Adipocyte (in vitro differentiated cells): ENCODE measurements around the gene ADCY3.

ENCODE experiments used
- DNase-seq: peaks from one replicate; pipeline ENCODE4 v3.0.0-alpha.2; 2015; ENCODE audit warnings: low read depth
- H3K27me3 ChIP-seq: replicated peaks from 2 replicates; pipeline ENCODE4 v1.7.0; 2013; ENCODE audit warnings: mild to moderate bottlenecking, low read length, moderate library complexity; ENCODE audit not compliant: control insufficient read depth, insufficient read depth
- H3K36me3 ChIP-seq: 2 replicates; pipeline ENCODE4 v1.7.0; 2013; ENCODE audit warnings: low read length, mild to moderate bottlenecking, moderate library complexity; ENCODE audit not compliant: control insufficient read depth, insufficient read depth, severe bottlenecking
- H3K4me1 ChIP-seq: 2 replicates; pipeline ENCODE4 v1.7.0; 2013; ENCODE audit warnings: mild to moderate bottlenecking, low read length, moderate library complexity; ENCODE audit not compliant: control insufficient read depth, insufficient read depth
- H3K4me3 ChIP-seq: 2 replicates; pipeline ENCODE4 v1.7.0; 2013; ENCODE audit warnings: mild to moderate bottlenecking, low read length, moderate library complexity
- H3K9ac ChIP-seq: 2 replicates; pipeline ENCODE4 v1.7.0; 2013; ENCODE audit warnings: mild to moderate bottlenecking, low read length, moderate library complexity
- H3K9me3 ChIP-seq: 2 replicates; pipeline ENCODE4 v1.7.0; 2013; ENCODE audit warnings: mild to moderate bottlenecking, low read length, moderate library complexity; ENCODE audit not compliant: control insufficient read depth

The ADCY3 gene

GRCh38 chr2:24917086-24917485 is 3.0 kb downstream of the ADCY3 start:
- peak overlapping the region; percentile 47 for H3K9ac ChIP-seq
- H3K4me1 ChIP-seq = peaks cover 41% of the 10 kb centered on the region
- DNase-seq = peak; percentile 31
- H3K36me3 ChIP-seq = no peaks in the 10 kb centered on the region
- H3K4me3 ChIP-seq = peak overlapping the region; percentile 86
- no peaks in the 10 kb centered on the region for H3K27me3 ChIP-seq
- H3K9me3 ChIP-seq = no peaks in the 10 kb centered on the region

GRCh38 chr2:24915796-24916195 is 4.2 kb downstream of the ADCY3 start:
- H3K9ac ChIP-seq = peak overlapping the region; percentile 44
- no peaks in the 10 kb centered on the region for H3K9me3 ChIP-seq
- H3K4me3 ChIP-seq = peak overlapping the region; percentile 67
- H3K27me3 ChIP-seq = no peaks in the 10 kb centered on the region
- H3K4me1 ChIP-seq = peaks cover 41% of the 10 kb centered on the region
- no peaks in the 10 kb centered on the region for H3K36me3 ChIP-seq
- DNase-seq = peak; percentile 59

DNA sequence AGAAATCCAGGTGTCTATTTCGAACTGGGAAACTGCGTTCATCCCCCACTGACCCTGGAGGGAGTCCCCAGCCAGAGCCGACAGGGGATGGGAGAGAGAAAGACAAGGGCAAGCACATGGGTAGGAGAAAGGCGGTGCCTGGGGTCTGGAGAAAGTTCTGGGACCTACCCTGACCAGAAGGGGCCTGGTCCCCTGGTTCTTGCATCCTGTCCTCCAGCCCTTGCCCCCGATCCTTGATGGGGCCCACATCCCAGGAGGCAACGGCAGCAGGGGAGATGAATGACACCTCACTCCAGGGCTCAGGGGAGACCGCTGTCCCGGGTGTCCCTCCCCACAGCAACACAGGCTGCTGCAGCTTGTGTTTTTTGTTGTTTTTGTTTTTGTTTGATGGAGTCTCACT is 4.9 kb downstream of the ADCY3 start:
- no peaks in the 10 kb centered on the region for H3K27me3 ChIP-seq
- no peak overlapping the region for H3K4me3 ChIP-seq
- peaks cover 41% of the 10 kb centered on the region for H3K4me1 ChIP-seq
- peaks cover under 1% of the 10 kb centered on the region for H3K9me3 ChIP-seq
- no peak overlapping the region for H3K9ac ChIP-seq
- H3K36me3 ChIP-seq = peaks cover 2% of the 10 kb centered on the region
- no peak for DNase-seq

- H3K4me1 ChIP-seq = peaks cover 44% of the 10 kb centered on the region
- no peak overlapping the region for H3K4me3 ChIP-seq
- H3K27me3 ChIP-seq = no peaks in the 10 kb centered on the region
- peaks cover 2% of the 10 kb centered on the region for H3K9me3 ChIP-seq
- no peak for DNase-seq
- no peak overlapping the region for H3K9ac ChIP-seq
- H3K36me3 ChIP-seq = peaks cover 6% of the 10 kb centered on the region
These were observed 5.3 kb downstream of the ADCY3 start for GRCh38 chr2:24914713-24915112.

DNA sequence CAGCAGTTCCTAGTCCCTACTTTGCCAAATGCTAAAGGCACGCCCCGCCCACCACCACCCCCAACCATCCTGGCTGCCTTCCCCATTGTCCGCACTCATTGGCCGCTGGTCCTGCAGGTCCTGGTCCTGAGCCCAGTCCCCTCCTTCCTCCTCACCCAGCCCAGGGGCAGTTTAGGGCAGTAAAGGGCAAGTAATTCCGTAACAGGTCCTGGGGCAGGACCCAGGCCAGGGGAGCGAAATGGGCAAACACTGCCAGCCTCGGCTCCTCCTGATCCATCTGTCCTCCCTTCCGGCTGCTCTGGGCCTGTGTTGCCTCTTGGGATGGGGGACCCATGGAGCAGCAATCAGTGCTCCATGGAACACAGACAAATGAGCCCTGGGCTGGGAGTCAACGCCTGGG is 6.1 kb downstream of the ADCY3 start:
- no peak for DNase-seq
- H3K4me3 ChIP-seq = no peak overlapping the region
- H3K9me3 ChIP-seq = peaks cover 2% of the 10 kb centered on the region
- H3K36me3 ChIP-seq = peaks cover 6% of the 10 kb centered on the region
- H3K4me1 ChIP-seq = peaks cover 45% of the 10 kb centered on the region
- H3K27me3 ChIP-seq = no peaks in the 10 kb centered on the region
- no peak overlapping the region for H3K9ac ChIP-seq

GRCh38 chr2:24912986-24913385 is 7.1 kb downstream of the ADCY3 start:
- Histone ChIP-seq H3K4me1 (peaks cover 41% of the 10 kb centered on the region), H3K27me3 (no peaks in the 10 kb centered on the region), H3K4me3 (no peak overlapping the region), H3K9me3 (peaks cover 2% of the 10 kb centered on the region), H3K9ac (no peak overlapping the region), H3K36me3 (peaks cover 6% of the 10 kb centered on the region)
- no peak for DNase-seq

DNA sequence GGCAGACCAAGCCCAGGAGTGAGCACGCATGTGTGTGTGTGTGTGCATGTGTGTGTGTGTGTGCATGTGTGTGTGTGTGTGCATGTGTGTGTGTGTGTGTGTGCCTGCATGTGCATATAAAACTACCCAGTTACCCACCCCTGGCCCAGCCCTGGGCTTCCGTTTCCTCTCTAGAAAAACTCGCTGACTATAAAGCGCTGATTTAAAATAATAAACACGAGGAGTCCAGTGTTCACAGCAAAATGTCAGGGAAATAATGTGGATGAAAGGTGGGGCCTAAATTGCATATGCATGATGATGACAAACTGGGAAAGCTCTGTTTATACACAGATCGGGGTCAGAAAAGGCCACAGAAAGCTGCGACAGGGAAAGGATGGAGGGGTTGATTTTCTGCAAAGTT is 7.5 kb downstream of the ADCY3 start:
- DNase-seq = no peak
- no peaks in the 10 kb centered on the region for H3K27me3 ChIP-seq

GRCh38 chr2:24910245-24910644 is 9.8 kb downstream of the ADCY3 start:
- Histone ChIP-seq H3K36me3 (peaks cover 11% of the 10 kb centered on the region), H3K4me3 (no peak overlapping the region), H3K9ac (no peak overlapping the region), H3K4me1 (peaks cover 29% of the 10 kb centered on the region), H3K9me3 (peaks cover 2% of the 10 kb centered on the region), H3K27me3 (no peaks in the 10 kb centered on the region)
- no peak for DNase-seq

More for the DNA sequence above, 7.5 kb downstream of the ADCY3 start:
- H3K36me3 ChIP-seq = peaks cover 6% of the 10 kb centered on the region
- H3K9ac ChIP-seq = no peak overlapping the region
- peaks cover 2% of the 10 kb centered on the region for H3K9me3 ChIP-seq
- H3K4me3 ChIP-seq = no peak overlapping the region
- H3K4me1 ChIP-seq = peaks cover 40% of the 10 kb centered on the region

DNA sequence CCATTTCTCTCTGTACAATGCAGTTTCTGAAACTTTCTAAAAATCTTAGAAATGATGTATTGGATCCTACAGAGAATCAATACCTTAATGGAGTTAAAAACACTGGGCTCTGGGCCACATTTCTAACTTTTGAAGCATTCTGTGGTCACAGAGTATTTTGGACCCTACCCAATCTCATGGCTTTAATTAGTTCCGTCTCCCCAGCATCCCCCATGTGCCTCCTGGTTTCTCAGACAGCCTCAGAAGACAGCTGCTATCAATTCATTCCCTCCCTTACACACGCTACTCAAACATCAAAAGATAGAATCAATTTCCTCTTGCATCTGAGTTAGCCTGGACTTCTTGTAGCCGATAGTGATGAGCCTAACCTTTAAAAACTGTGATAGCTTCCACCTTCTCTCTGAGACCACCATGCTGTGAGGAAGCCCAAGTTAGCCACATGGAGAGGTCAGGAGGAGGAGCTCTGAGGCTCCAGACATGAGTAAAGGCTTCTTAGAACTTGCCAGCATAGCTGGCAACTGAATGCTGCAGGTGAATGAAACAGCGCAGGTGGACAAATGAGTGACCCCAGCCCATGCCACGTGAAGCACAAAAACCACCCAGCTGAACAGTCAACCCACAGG is 10.4 kb downstream of the ADCY3 start:
- H3K9me3 ChIP-seq = peaks cover 2% of the 10 kb centered on the region
- peaks cover 29% of the 10 kb centered on the region for H3K4me1 ChIP-seq
- DNase-seq = peak; percentile 85
- no peaks in the 10 kb centered on the region for H3K27me3 ChIP-seq
- H3K4me3 ChIP-seq = no peak overlapping the region
- H3K9ac ChIP-seq = no peak overlapping the region
- peaks cover 11% of the 10 kb centered on the region for H3K36me3 ChIP-seq

- H3K27me3 ChIP-seq = no peaks in the 10 kb centered on the region
These were observed 11.6 kb downstream of the ADCY3 start for GRCh38 chr2:24908461-24908901.

DNA sequence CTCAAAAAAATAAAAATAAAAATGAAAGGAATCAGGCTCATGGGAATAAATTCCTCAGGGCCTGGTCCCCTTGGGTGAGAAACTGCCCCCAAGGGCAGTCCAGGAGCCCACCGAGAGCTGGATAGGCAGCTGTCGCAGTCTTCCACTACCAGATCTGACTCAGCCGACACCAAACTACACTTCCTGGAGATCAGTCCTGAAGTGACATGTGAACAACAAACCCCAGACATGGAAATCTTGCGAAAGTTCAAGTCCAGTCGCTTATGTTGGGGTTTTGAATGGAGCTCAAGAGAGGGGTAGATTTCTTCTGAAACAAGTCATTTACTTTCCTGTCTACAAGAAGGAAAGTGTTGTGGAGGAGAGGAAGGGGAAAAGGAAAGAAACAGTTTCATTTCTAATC is 12.9 kb downstream of the ADCY3 start:
- Histone ChIP-seq H3K4me1 (peaks cover 25% of the 10 kb centered on the region), H3K4me3 (no peak overlapping the region), H3K9ac (no peak overlapping the region), H3K9me3 (peaks cover 2% of the 10 kb centered on the region), H3K27me3 (no peaks in the 10 kb centered on the region), H3K36me3 (peaks cover 22% of the 10 kb centered on the region)
- peak; percentile 55 for DNase-seq

More at GRCh38 chr2:24908461-24908901, 11.6 kb downstream of the ADCY3 start:
- DNase-seq = no peak
- Histone ChIP-seq H3K36me3 (peaks cover 13% of the 10 kb centered on the region), H3K4me1 (peaks cover 27% of the 10 kb centered on the region), H3K9me3 (peaks cover 2% of the 10 kb centered on the region), H3K9ac (no peak overlapping the region), H3K4me3 (no peak overlapping the region)

DNA sequence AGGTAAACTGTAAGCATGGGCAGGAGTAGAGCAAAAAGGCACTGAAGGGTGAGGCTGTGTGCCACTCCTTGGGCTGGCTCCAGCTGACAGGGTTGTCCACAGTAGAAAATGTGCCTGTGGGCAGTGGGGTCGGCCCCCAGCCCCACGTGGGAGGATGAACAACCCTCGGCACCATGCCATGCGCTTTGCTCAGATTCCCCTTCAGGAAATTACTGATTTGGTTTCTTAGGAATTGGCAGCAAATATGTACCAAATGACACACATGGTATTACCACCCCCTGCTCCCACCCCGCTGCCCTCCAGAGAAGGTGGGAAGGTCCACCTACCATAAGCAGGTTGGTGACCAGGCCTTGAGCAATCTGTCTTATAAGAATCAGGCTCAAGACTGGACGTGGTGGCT is 13.6 kb downstream of the ADCY3 start:
- DNase-seq = no peak
- H3K9ac ChIP-seq = no peak overlapping the region
- H3K27me3 ChIP-seq = no peaks in the 10 kb centered on the region
- H3K4me3 ChIP-seq = no peak overlapping the region
- H3K9me3 ChIP-seq = peaks cover 2% of the 10 kb centered on the region
- peaks cover 25% of the 10 kb centered on the region for H3K4me1 ChIP-seq
- peaks cover 24% of the 10 kb centered on the region for H3K36me3 ChIP-seq
